Measurements from ENCODE around the gene SCAF11.

GRCh38 chr12:45893240-45893639, 97.1 kb downstream of the SCAF11 start:
- TF ChIP-seq CTCF (IDR thresholded peaks at IDR 0.05) (no peak), POLR2A (IDR thresholded peaks at IDR 0.05) (no peak)
